NCI-H2029 (cell line): ENCODE data around the gene NACC1.

Experiments used
- DNase-seq: peaks from one replicate; lab custom pipeline; 2025; lab: John Stamatoyannopoulos, UW

Gene NACC1

DNA sequence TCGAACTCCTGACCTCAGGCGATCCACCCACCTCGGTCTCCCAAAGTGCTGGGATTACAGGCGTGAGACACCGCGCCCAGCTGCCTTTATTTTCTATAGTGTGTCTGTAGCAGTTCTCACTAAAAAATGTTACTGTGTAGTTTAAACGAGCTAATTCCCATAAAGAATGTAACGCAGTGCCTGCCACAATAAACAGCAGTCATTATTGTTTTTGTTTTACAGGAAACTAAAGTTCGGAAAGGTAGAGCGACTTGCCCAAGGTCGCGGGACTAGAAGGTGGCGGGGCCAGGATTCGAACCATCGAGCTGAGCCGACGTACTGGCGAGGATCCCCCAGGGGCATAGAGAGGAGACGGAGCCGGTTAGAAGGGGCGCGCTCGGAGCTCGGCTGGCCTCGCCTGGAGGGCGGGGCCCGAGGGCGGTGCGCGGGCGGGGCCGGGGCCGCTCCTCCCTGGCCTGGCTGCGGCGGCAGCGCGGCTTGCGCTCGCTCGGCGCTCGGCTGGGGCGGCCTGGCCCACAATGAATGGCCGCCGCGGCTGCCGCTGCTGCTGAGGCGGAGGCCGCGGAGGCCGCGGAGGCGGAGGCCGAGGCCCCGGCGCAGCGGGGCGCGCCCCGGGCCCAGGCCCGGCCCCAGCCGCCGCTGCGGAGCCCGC lies at the start of gene NACC1:
Gene NACC1 (plus strand): TSS at position 493 of the 652 bp plus-strand sequence. CDS start 16,944 bp downstream, outside the sequence.
- peak; percentile 86 for DNase-seq

DNA sequence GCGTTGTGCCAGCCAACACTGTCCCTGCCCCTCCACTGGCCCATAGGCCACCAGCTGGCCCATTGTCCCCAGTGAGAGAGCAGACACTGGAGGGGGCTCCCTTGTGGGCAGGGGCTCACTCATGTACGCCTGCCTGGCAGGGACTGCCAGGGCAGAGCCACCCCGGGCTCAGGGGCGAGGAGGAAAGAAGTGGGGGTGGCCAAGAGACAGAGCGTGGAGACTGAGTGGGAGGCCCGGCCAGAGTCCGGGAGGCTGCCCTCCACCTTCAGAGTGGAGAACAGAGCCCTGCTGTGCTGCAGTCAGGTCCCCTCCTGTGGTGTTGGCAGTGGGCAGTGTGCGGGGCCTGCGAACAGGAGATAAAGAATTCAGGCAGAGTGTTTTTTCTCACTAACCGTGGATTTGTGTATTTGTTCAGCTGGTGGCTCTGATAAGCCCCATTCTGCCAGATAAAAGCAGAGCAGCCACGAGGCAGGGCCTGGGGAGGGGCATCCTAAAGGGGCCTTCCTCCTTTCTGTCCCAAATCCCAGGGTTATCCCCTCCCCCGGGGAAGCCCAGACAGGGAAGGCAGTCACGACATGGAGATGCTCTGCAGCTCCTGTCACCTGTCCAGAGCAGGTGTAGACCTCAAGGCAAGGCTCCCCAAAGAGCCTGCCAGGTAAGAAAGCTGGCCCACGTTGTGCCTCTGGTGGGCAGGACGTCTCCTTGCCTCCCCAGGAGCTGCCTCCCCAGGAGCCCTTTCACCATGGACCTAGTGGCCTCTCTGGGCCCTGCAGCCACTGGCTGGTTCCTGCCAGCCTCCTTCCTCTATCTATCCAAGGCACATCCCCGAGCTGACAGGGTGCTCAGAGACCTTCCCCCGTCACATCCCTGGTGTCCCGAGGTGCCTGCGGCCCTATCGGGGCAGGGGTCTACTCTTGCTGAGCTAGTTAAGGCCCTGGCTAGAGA lies 48.4 kb upstream of the NACC1 start:
- no peak for DNase-seq

DNA sequence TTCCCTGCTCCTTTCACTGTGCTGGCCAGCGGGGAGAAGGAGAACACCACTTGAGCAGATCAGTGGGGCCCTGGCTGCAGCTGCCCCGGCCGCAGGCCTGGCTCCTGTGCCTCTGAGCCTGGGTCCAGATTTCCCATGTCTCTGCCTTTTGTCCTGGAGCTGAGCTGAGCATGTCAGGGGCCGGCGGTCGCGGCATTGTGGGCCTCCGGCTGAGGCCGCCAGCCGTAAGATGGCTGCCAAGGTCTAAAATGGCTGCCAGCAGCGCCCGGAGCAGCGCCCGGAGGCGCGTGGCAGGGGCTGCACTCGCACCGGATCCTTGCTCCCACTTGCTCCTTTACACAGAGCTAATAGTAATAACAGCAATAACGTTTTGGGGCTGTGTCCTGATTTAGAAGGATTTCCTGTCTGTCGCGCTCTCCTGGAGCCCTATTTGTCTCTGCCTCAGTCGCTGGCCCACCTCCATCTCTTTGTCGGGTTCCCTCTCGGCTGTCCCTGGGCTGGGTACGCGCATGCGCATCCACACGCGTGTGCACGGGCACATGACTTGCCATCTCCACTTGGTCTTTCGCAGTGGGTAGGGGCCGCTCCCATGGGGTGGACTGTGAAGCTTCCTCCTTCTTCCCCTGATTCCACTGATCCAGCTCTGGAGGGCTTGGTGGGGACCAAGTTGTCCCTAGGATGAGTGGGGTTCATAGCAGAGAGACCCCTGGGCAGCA lies 47.5 kb upstream of the NACC1 start:
- no peak for DNase-seq

DNA sequence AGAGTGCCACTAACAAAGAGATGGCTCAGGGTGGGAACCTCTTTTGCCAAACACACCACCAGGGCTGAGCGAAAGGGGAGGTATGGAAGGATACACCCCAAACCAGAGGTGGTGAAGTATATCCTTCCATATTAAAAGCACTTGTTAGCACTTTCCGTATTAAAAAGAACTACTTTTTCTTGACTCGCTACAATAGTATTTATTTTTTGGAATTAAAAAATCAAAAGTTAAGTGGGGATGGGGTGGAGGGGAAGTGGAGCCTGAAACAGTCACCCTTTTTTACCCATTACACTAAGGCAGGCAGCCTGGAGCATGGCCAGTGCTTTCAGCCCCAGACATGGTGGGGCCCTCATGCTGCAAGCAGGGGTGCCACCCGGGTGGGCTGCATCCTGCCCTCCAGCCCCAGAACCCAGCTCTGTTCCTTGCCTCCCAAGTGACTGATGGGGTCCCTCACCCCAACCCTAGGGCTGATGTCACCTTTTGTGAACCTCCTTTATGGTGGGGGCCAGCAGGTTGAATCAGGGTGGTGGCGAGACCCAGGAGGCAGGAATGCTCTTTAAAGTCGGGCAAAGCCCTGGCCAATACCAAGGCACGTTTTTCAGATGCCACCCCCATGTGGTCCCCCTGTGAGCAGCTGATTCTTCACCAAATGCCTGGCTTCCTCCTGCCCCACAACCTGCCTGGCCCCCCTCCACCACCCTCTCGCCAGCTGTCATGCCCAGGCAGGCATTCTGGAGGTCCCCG lies 46.4 kb upstream of the NACC1 start:
- DNase-seq, result no peak

DNA sequence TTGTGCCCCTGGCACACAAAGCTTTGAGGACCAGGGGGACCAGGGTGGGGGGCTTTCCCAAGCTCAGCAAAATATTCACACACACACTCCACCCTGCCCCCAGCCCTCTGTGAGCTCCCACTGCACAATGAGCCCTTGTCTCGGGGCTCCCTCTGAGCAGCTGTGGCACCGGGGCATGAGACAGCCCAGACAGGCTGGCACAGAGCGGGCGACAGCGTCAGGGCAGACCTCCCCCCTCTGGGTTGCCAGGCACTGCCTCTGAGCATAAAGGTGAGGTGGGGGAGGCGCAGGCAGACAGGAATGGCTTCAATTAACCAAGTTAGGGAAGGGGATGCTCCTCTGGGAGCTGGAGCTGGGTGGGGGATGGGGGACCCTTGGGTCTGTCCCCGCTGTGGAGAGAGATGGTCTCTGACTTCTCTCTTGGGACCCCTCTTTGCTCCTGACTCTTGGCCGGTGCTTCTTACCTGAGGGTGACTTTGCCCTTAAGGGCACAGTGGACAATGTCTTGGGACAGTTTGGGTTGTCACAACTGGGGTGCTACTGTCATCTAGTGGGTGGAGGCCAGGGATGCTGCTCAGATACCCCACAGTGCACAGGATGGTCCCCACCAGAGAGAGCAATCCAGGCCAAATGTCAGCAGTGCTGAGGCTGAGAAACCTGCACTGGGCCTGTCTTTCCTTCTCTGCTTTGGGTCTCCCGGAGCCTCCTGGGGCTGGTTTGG lies 45.7 kb upstream of the NACC1 start:
- DNase-seq, result no peak

DNA sequence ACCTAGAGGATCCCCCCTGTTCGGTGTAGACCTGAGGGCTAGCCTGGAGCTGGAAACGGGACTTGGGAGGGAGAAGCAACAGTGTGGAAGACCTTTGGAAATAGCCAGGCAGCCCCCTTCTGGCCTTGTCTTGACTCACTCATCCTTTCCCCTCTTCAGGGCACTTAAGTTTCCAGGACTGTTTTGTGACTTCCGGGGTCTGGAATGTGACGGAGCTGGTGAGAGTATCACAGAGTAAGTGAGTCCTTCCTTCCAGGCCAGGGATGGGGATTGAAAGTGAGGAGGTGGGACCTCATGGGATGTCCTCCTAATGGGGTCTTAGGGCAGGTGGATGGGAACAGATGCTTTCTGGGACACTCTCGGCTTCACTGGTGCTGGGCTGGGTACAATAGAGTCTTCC lies 44.8 kb upstream of the NACC1 start:
- DNase-seq, result no peak

DNA sequence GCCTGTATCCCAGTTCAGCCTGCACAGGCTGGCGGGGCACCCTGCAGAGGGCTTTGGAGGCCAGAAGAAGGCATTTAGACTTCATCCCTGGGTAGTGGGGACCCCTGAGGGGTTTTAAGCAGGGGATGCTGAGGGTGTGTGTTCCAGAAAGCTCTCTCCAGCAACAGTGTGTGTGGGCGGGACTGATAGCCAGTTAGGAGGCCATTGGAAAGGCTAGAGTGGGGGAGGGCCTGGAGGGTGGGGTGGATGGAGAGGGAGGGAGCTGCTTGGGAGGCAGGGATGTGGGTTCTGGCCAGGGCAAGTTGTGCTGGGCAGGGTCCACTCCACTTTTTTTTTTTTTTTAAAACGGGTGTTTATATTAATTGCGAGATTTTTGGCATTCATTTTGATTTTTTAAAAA lies 43.7 kb upstream of the NACC1 start:
- no peak for DNase-seq

DNA sequence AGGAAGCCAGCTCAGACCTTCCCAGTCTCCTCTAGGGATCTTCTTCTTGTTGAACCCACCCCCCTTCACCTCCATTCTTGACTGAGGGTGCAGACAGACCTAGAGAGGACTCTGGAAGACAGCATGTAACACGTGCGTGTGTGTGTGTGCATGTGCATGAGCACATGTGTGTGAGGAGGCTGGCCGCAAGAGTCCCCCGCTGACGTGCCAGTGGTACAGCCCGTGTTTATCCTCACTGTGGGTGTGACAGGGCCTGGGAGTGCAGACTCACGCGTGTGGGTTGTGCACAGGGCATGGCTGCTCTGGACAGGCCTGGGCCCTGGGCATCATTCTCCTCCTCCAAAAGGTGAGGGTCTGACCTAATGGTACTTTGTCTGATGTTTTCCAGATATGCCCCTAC lies 41.7 kb upstream of the NACC1 start:
- DNase-seq, result no peak

DNA sequence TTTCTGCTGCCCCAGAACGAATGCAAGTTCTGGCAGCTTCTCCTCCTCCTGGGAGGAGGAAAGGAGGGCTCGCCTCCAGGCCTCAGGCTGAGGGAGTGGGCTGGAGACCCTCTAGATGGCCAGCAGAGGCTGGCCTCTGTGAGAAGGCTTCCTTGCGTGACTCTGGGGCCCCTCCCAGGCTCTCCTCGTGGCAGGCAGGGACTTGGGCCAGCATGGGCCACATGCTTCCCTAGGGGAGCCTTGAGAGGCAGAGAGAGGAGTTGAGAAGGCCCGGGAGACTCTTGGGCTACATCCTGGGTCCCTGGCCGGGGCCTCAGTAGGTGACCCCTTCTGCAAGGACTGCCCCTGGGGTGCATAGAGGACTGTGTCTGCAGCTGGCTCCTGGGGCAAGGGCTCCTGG lies 41.3 kb upstream of the NACC1 start:
- DNase-seq, result no peak

DNA sequence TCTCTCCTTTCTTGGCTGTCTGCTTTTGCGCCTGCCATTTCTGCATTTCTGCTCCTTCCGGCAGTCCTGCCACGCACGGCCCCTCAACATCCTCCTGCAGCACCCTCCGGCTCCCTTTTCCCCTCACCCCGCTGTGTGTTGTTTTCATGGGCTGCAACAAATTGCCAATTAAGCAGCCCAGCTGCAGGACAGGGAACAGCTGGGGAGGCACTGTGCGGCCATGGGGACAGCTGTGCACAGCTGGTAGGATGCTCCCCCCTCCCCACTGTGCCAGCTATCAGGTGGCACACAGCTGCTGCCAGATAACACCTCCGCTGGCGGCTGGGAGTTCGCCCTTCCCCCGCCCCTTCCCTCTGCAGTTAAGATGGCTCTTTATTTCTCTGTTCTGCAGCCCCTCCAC lies 40.8 kb upstream of the NACC1 start:
- no peak for DNase-seq

DNA sequence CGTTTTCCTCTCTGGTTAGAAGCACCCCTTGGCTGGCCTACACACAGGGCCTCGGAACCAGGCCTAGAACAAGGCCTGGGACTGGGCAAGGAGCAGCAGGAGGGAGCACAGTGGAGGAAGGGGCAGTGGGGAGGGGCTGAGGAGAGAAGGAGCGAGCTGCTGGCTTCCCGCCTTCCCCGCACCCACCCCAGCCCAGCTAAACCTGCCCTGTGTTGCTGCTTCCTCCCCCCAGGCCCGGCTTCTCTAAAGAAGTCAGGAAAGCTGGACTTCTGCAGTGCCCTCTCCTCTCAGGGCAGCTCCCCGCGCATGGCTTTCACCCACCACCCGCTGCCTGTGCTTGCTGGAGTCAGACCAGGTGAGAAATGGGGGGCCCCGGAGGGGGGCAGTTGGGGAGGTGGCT lies 39.7 kb upstream of the NACC1 start:
- no peak for DNase-seq

DNA sequence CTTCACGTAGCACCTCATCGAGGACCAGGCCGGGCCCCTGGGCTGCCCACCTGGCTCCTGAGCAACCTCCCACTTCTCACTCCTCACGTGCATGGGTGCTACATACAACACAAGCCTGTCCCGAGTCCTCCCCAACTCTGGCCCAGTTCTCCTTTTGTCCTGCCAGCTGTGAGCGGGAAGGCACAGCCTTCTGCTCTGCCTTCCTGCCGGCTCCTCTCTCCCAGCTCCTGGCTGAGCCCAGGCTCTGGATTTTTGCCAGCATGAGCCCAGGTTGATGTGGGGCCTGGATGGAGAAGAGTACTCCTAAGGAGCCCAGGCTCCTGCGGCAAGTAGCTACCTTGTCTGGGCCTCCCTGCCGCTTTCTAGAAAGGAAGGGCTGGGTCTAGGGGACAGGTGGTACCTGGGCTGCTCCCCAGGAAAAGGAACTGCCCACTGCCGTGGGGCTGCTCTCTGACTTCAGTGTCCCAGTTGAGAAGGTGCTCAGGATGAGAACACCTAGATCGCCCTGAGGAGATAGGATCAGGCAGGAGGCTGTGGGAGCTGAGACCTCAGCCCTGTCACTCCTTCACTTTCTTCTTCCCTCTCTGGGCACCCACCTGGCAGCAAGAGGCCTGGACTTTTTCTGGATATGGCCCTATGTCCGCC lies 39.0 kb upstream of the NACC1 start:
- DNase-seq, result peak; percentile 30

DNA sequence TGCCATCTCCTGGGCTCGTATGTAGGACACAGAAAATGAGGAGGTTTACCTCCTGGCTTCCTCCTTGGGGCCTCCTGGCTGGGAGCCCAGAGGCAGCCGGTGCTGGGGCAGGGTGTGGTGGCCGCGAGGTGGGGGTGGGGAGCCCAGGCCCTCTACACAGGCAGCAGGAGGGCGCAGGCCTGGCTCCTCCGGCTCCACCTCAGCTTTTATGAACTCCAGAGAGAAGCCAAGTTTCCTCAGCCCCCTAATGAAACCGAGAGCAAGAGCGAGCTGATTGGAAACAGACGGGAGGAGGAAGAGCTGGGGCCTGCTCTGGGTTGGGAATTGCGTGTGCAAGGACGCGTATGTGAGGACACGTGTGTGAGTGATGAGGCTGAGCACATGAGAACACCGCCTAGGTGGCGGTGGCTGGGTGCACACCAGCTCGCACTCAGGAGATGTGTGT lies 38.5 kb upstream of the NACC1 start:
- DNase-seq, result peak; percentile 44

DNA sequence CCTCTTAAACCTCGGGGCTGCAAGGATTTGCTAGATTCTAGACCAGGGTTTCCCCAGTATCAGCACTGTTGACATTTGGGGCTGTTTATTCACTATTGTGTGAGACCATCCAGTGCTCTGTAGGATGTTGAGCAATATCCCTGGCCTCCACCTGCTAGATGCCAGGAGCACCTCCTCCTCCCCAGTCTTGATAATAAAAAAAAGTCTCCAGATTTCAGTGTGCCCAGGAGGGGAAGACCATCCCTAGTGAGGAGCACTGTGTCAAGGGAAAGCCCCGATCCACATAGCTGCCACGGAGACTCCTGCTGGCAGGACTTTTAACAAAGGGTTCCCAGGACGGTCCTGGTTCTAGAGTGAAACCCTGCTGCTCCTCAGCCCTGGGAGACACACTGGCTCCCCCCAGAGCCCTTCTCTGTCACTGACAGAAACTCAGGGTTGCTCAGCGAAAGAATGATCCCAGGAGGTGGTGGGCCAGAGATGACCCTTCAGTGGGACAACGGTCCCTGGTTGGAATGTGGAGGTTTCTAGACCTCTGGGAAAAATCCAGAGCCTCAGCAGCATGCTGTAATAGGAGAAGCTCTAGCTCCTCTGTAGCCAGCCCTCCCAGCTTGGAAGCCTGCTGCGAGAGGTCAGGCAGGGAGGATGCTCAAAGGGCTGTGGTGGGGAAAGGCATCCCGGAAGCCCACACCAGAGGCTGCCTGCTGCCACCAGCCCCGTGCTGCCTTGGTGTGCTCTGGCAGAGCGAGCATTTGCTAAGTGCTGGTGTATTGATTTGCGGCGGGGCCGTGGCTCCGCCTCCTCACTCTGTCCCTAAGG lies 35.7 kb upstream of the NACC1 start:
- peak; percentile 28 for DNase-seq

DNA sequence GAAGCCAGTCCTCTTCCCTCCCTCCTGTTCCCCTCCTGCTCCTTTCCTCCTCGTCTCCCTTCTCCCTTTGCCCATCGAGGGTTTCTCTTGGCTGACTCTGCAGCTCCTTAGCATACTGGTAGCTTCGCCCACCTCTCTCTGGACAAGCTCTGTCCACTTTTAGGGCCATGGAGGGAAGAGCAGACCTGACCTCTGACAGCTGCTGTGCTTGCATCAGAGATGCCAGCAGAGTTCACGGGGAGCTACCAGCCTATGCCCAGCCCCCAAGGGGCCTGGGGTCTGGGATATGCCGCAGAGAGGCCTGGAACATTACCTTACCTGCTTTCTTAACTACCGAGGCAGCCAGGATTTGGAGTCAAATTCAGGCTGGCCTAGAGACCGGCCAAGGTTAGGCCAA lies 35.1 kb upstream of the NACC1 start:
- no peak for DNase-seq

DNA sequence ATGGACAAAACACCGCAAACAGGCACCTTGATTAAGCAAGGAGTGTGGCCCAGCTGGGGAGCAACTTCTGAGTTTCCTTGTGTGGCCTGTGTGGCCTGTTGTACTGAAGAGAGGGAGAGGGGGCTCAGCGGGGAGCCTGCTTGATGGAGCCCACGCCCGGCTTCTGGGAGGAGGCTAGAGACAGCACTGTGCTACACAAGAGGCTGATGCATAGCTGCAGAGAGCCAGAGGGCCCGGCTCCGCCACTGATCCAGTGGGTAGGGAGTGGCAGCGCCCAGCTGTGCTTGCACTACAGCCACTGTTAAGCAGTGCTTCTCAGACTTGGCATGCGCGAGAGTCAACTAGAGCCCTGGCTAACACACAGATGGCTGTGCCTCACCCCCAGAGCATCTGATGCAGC lies 34.4 kb upstream of the NACC1 start:
- DNase-seq, result no peak

DNA sequence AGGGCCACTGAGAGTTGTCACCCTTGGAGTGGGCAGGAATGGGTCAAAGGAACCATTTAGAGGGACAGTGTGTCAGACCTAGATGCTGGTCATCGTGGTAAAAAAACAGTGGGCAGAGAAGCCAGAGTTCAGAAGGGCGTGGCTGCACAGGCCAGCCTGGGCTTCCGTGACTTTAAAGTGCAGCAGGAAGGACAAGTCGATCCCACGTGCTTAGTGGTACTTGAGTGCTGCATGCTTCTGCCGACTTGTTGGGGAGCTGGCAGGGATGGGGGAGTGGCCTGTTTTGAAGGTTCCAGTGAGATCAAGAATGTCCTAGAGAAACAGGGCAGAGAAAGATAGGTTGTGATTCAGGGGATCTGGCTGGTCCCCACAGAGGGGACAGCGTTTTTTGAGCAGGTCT lies 32.4 kb upstream of the NACC1 start:
- no peak for DNase-seq

DNA sequence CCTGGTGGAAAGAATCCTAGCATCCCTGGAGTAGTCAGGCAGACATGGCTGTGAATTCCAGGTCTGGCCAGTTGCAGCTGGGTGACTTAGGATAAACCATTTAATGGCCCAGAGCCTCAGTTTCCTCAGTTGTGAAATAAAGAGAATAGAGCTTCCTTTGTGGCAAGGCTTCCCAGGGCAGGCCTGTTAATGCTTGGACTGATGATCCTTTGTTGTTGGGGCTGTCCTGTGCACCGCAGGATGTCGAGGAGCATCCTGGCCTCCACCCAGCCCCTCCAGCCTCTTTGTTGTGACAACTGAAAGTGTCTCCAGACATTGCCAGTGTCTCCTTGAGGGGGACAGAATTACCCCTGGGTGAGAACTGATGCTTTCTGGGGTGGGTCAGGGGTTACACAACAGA lies 31.7 kb upstream of the NACC1 start:
- no peak for DNase-seq

DNA sequence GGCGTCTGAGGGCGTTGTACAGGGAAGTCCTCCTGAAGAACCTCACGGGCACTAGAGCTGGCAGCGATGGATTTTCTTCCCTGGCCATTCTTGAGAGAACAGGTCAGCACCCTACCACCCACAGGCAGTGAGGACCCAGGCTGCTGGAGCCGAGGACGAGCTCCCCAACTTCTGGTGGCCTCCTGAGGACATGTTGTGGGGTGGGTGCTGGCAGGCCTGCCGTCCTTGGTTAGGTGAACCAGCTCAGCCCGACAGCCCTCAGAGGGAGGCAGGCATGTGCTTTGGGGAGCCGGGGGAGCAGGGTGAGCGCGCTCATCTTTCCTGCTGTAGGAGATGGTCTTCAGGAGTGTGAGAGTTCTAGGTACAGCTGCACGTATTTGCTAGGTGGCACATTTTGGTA lies 30.8 kb upstream of the NACC1 start:
- DNase-seq, result no peak
